ENCODE data around the gene KAT6B.
A peak's percentile ranks its signal among the peaks of the same experiment; 100 is the strongest.

The KAT6B gene

GRCh38 chr10:75021379-75022249, 195.2 kb downstream of the KAT6B start:
- DNase-seq: peak; percentile 31 to 52

- no peak for DNase-seq
Observed at GRCh38 chr10:75023074-75023473, 196.7 kb downstream of the KAT6B start.

DNA sequence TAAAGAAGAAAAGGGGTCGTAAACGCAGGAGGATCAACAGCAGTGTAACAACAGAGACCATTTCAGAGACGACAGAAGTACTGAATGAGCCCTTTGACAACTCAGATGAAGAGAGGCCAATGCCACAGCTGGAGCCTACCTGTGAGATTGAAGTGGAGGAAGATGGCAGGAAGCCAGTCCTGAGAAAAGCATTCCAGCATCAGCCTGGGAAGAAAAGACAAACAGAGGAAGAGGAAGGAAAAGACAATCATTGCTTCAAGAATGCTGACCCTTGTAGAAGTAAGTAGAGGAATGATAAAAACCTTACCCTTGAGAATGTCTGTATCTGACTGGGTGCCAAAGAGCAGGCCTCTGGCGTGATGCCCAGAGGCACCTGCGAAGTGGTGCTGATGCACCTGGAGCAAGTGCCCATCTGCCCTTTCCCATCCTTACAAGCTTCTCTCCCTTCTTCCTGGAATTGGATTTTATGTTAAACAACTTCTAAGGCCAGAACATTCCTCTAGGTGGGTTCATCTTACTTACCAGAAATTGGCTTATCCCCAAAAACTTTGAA, 198.6 kb downstream of the KAT6B start:
- DNase-seq: no peak

DNA sequence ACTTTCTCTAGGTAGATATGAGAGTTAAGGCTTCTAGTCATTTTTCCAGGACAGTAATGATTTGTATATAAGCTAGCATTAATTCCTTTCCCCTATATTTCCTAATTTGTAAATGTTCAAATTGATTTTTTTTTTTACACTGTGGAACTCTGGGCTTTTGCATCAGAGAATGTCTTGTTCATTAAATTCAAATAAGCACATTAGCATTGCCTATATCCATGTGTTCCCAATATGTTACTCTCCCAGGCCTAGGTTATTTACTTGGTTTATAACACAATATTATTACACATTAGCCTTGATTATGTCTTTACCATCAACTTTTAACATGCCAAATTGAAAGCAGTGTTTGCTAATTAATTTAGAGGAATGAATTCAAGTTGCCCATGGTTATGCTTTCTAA, 201.6 kb downstream of the KAT6B start:
- no peak for DNase-seq

DNA sequence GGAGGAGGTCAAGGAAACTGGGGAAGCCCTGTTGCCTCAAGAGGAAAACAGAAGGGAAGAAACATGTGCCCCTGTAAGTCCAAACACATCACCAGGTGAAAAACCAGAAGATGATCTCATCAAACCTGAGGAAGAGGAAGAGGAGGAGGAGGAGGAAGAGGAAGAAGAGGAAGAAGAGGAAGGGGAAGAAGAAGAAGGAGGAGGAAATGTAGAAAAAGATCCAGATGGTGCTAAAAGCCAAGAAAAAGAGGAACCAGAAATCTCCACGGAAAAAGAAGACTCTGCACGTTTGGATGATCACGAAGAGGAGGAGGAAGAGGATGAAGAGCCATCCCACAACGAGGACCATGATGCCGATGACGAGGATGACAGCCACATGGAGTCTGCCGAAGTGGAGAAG, 202.3 kb downstream of the KAT6B start:
- DNase-seq: no peak

- no peak for DNase-seq
Observed at GRCh38 chr10:75029420-75029819, 203.0 kb downstream of the KAT6B start.

- no peak for DNase-seq
Observed at GRCh38 chr10:75029857-75030256, 203.5 kb downstream of the KAT6B start.

DNA sequence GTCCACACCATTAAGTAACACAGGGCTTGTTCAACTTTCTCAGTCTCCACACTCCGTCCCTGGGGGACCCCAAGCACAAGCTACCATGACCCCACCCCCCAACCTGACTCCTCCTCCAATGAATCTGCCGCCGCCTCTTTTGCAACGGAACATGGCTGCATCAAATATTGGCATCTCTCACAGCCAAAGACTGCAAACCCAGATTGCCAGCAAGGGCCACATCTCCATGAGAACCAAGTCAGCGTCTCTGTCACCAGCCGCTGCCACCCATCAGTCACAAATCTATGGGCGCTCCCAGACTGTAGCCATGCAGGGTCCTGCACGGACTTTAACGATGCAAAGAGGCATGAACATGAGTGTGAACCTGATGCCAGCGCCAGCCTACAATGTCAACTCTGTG, 204.0 kb downstream of the KAT6B start:
- no peak for DNase-seq

DNA sequence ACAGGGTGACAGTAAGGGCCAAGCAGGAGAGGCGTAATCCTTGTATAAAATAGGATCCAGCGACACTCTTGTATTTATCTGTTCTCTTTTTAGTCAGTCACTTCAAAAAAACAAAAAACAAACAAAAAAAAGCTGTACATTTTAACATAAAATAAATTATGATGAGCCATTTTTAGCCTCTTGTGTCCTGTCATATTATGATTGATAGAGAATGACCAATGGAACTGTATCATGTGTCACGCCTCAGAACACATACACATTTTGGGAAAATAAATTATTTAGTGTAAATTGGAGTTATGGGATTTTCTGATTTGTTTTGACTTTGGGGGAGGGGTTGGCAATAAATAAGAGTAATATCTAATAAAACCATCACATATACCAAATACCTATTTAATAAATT, 205.7 kb downstream of the KAT6B start:
- DNase-seq: no peak

DNA sequence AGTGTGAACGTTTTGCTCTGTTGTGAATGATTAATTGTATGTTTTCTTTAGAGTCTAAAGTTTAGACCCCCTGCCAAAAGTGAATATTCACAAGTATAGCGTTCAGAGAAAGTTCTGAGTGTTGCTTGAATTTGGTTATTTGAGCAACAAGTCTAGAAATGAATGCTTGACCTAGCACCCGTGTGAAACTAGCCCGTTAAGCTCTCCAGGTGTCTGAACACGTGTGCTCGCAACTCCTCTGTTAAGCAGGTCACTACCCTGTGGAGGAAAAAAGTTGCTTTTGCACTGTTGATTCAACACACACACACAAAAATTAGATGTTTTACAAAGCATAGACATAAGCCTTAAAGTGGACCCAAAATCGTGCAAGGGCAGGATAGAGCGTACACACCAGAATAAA, 206.4 kb downstream of the KAT6B start:
- DNase-seq: no peak

DNA sequence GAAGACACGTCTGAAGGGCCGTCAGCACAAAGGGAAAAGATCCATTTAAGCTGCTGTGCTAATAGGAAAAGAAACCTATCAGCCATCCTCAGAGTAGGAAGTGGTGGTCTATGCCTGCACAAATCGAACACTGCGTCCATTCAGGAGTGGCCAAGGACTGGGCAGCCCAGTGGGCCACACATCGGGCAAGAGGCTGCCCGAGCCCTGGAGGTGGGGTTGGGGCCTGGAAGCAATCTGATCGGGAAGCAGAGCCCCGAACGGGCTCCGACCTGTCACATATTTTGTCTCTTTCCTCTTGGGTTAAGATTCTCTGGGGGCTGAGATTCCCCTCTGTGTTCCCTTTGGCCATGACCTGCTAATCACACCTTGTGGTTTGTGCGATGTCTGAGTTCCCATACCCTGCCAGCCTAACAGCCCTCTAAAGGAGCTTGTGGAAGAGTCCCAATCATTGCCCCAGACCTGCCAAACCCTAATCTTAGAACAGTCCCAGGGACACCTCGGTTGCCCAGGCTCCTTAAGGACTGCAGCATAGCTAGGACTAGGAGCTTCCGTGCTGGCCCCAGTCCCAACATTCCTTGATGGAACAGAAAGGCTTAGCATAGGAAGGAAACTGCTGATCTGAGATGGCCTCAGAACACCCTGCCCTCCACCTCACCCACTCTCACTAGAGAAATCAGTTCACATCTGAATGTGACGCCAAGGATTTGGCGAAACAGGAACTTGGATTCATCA, 207.2 kb downstream of the KAT6B start:
- no peak for DNase-seq

DNA sequence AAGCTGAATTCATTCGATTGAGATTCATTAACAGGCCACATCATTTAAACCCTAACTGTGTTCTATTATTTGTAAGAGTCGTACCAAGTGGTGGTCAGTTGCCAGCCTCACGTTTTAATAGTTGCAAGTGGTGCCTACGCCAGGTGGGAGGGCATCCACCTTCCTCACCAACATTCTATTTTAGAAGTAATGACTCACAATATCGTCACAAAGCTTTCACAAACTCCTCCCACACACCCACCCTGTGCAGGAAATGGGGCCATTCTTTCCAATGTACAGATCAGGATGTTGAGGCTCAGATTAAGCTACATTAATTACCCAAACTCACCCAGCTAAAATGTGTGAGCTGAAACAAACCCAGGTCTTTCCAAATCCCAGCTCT, 207.7 kb downstream of the KAT6B start:
- DNase-seq: no peak

DNA sequence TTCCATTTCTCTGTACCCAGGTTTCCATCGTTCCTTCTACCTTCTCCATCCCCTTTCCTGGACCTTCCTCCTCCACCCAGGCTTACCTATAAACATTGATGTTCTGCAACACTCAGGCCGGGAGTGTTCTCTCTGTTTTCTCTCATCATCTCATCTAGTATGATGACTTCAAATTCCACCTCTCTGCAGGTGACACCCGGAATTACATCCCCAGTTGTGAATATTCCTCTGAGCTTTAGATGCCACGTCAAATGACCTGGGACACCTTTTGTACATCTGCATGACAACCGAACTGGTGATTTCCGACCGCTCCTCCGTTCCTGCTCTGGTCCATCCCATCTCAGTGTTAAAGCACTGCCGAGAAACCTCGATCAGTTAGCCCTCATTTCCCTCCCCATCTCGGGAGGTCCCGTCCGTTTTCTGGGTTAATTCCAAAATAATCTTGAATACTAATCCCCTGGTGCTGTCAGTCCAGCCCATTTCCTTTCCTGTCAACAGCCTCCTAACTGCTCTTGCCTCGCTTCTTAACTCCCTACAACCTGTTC, 208.4 kb downstream of the KAT6B start:
- no peak for DNase-seq

- no peak for DNase-seq
Observed at GRCh38 chr10:75035975-75036708, 209.7 kb downstream of the KAT6B start.

DNA sequence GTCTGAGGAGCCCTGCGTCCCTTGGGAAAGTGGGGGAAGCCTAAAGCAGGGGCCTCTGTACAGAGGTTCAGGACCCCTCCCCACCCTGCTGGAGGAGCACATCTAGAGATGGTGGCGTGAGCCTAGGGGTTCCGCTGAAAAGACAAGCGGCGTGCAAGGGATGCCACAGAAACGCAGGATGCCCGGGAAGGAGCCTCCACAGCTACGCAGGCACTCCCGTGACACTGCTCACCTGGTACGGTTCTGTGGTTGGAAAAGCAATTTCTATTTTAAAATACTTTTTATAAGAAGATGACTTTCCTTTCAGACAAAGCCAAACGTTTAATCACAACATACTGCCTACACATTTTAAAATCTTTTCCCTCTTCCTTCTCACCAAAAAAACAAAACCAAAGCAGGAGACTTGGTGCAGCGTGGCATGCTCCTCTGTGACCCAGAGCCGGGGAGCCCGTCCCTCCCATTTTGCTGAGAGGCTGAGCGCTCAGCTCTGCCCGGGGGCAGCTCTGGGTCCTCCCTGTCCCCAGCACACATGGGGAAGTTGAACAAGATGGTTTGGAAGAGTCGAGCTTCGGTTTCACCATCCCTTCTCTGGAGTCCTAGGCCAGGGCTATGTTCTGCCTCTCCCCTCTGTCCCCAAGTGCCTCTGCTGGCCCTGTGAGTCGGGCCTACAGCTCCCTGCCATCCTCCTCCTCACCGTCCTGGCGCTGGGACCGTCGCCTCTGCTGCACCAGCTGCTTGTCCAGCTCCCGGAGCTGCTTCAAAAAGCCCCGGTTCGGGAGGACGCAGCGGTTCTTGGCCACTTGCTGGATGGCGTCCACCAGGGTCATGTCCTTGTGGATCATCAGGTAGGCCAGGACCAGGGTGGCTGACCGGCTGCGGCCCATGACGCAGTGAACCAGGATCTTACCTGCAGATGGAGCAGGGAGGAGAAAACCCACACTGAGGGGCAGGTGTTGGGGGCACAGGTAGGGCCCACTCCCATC, 211.1 kb downstream of the KAT6B start:
- DNase-seq: no peak

DNA sequence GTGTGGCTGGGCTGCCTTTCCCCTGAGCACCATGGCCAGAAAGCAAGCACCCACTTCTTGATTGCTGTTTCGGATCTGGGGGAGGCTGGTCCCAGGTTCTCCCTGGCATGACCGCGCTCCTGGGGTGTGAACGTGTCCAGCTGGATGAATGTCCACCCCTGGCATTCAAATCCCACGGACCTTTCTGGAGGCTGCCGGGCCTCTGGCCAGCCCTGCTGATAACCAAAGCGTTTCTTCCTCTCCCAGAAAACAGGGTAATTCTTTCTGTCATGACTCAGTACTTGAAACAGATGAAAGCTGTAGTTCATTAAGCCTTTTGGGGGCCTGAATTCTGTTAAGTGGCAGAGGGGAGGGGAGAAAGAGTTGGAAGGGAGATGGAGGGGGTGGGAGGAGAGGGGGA, 211.9 kb downstream of the KAT6B start:
- no peak for DNase-seq

- peak; percentile 48 to 61 for DNase-seq
Observed at GRCh38 chr10:75040576-75040975, 214.2 kb downstream of the KAT6B start.

DNA sequence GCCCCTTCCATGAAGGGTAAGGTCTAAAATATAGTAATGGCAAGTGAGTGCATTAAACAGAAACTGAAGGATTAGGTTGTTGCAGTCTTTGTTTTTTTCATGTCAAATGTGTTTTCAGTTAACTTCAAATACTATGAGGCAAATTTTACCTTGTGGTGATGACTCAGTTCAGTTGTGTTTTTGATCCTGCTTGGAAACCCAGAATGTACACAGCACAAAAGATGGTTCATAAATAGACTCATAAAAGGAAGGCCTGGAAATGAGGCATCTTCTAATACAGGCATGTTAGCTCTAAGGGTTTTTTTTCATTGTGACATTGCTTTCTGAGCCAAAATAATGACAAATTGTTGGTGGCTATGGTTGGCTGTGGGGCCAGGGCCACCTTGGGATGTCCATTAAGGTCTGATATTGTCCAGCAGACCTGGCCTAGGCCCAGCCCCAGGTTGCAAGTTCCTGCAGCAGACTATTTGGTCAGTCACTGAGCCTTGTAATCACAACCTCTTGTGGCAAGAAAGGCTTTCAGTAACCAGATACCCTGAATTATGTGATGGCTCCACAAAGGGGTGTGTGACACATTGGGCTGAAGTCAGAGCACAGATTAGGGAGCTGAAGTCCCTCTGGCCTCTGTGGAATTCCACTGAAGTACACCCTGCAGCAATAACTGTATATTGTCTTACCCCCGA, 216.0 kb downstream of the KAT6B start:
- DNase-seq: no peak

DNA sequence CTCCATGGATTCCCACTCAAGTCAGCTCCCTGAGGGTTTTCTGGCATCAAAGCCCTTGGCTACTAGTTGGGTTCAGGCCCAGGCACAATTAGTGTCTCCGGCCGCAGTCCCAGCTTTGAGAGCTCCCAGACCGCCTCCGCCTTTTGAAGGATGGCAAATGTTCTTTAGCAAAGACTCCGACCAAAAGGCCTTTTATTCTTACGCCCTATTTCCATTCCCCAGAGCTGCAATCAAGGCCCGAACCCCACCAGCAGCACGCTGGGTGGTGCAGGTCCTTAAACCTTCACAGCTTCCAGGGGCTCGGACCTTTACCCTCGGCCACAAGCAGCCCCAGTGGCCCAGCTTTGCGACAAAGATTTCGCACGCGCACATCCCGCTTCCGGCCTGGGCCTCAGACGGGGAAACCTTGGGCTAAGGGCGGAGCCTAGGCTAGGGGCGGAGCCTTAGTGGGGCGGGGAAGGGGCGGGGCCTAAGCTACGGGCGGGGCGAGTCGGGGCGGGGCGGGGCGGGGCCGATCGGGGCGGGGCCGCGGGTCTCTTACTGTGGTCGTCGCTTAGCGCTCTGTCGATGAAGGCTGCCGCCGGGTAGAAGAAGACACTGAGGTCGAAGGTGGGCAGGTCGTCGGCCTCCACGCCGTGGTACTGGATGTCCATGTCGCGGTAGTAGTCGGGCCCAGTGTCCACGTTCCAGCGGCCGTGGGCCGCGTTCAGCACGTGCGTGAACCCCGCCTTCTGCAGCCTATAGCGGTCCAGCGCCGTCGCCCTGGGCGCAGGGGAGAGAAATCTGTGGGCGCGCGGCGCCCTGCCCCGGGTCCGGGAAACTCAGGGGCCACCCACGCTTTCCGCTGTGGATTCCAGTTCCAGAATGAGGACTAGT, 217.1 kb downstream of the KAT6B start:
- DNase-seq: no peak

DNA sequence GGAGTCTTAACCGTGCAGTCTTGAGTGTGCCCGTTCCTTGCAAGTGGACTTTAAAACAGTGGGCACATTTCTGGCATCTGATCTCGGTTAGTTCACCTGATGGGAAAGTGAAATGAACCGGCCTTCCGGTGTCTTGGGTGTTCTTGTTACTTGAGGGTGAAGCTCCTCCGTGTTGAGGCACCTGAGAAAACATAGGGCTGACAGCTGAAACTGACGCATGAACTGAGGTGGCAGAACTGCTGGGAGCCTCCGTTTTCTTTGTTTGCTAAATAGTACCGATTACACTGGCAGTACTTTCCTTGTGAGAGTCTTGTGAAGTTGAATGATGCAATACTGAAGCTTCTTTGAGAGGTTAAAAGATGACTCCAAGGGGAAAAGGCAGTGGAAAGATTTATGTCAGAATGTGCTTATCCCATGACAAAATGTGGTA, 222.3 kb downstream of the KAT6B start:
- DNase-seq: no peak
